ENCODE measurements around the gene ELN.

- TF ChIP-seq, protein P1, sequence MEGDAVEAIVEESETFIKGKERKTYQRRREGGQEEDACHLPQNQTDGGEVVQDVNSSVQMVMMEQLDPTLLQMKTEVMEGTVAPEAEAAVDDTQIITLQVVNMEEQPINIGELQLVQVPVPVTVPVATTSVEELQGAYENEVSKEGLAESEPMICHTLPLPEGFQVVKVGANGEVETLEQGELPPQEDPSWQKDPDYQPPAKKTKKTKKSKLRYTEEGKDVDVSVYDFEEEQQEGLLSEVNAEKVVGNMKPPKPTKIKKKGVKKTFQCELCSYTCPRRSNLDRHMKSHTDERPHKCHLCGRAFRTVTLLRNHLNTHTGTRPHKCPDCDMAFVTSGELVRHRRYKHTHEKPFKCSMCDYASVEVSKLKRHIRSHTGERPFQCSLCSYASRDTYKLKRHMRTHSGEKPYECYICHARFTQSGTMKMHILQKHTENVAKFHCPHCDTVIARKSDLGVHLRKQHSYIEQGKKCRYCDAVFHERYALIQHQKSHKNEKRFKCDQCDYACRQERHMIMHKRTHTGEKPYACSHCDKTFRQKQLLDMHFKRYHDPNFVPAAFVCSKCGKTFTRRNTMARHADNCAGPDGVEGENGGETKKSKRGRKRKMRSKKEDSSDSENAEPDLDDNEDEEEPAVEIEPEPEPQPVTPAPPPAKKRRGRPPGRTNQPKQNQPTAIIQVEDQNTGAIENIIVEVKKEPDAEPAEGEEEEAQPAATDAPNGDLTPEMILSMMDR (IDR thresholded peaks at IDR 0.05; ENCODE audit: poor library complexity), result no peak
- TF ChIP-seq EZH2phosphoT487 (IDR thresholded peaks at IDR 0.05; ENCODE audit: low read depth, severe bottlenecking, unreplicated experiment), result no peak
- no peak for TF ChIP-seq EZH2 (IDR thresholded peaks at IDR 0.05; ENCODE audit: borderline replicate concordance)
Observed at GRCh38 chr7:74002474-74003017, 25.4 kb upstream of the ELN start.

Data from hepatocyte (in vitro differentiated cells).